Liver (tissue), 9 donors: ENCODE results near the gene RNLS. TPM values are rescaled to one million over a fixed set of nuclear protein-coding genes. Genes with fewer than 3 reads are reported as not detected.

Experiments
- DNase-seq: peaks from one replicate; pipeline ENCODE4 v3.0.0-alpha.2; 2017; ENCODE audit warnings: low spot score
- H3K27ac ChIP-seq, 2 donors: one replicate each; pipeline ENCODE4 v1.7.0; 2013; ENCODE audit warnings: inconsistent platforms in 2 of 2, low read length in 2 of 2, control low read depth in 1 of 2, low read depth in 1 of 2, mild to moderate bottlenecking in 1 of 2
- H3K27me3 ChIP-seq, 4 donors: one replicate each; pipeline versions ENCODE4 v1.6.1 to v1.7.0; 2013; ENCODE audit warnings: low read length in 3 of 4, inconsistent platforms in 1 of 4, mild to moderate bottlenecking in 1 of 4, moderate library complexity in 1 of 4; ENCODE audit not compliant: control insufficient read depth in 4 of 4, insufficient read depth in 4 of 4
- H3K36me3 ChIP-seq, 4 donors: one replicate each; pipeline versions ENCODE4 v1.6.1 to v1.7.0; 2013; ENCODE audit warnings: low read length in 3 of 4, mild to moderate bottlenecking in 3 of 4, low read depth in 1 of 4, moderate library complexity in 1 of 4; ENCODE audit not compliant: control insufficient read depth in 4 of 4, insufficient read depth in 3 of 4
- H3K4me1 ChIP-seq, 4 donors: one replicate each; pipeline versions ENCODE4 v1.6.1 to v1.7.0; 2013; ENCODE audit warnings: low read length in 3 of 4, mild to moderate bottlenecking in 3 of 4, moderate library complexity in 1 of 4; ENCODE audit not compliant: control insufficient read depth in 4 of 4, insufficient read depth in 4 of 4
- H3K4me3 ChIP-seq, 3 donors: one replicate each; pipeline versions ENCODE4 v1.6.1 to v1.7.0; 2013; ENCODE audit warnings: low read length in 3 of 3, control low read depth in 1 of 3, low read depth in 1 of 3, mild to moderate bottlenecking in 1 of 3
- H3K9ac ChIP-seq, 2 donors: one replicate each; pipeline ENCODE4 v1.7.0; 2013; ENCODE audit warnings: low read length in 2 of 2, mild to moderate bottlenecking in 2 of 2, moderate library complexity in 2 of 2, control low read depth in 1 of 2, low read depth in 1 of 2
- H3K9me3 ChIP-seq, 4 donors: one replicate each; pipeline versions ENCODE4 v1.6.1 to v1.7.0; 2013; ENCODE audit warnings: low read length in 3 of 4; ENCODE audit not compliant: control insufficient read depth in 4 of 4
- EGR1 ChIP-seq, 2 donors: IDR thresholded peaks; 2 replicates each; pipeline ENCODE4 v1.6.1; 2016 to 2018; ENCODE audit warnings: antibody characterized with exemption in 2 of 2, low read depth in 2 of 2
- FOXA1 ChIP-seq: IDR thresholded peaks from 2 replicates; pipeline ENCODE4 v1.6.1; 2016; ENCODE audit warnings: antibody characterized with exemption
- FOXA2 ChIP-seq: IDR thresholded peaks from 2 replicates; pipeline ENCODE4 v1.6.1; 2016; ENCODE audit warnings: antibody characterized with exemption
- GABPA ChIP-seq, 2 donors: IDR thresholded peaks in 1 of 2; conservative IDR thresholded peaks in 1 of 2; 2 replicates each; pipeline ENCODE4 v1.6.1; 2016; ENCODE audit warnings: antibody characterized with exemption in 2 of 2, mild to moderate bottlenecking in 1 of 2, moderate library complexity in 1 of 2
- HNF4A ChIP-seq, 2 donors: conservative IDR thresholded peaks; 2 replicates each; pipeline ENCODE4 v1.6.1; 2016; ENCODE audit warnings: antibody characterized with exemption in 2 of 2, mild to moderate bottlenecking in 2 of 2
- HNF4G ChIP-seq: IDR thresholded peaks from 2 replicates; pipeline ENCODE4 v1.6.1; 2016; ENCODE audit warnings: antibody characterized with exemption
- JUND ChIP-seq, 2 donors: IDR thresholded peaks; 2 replicates each; pipeline ENCODE4 v1.6.1; 2016; ENCODE audit warnings: antibody characterized with exemption in 2 of 2
- NR2F2 ChIP-seq: IDR thresholded peaks from 2 replicates; pipeline ENCODE4 v1.6.1; 2016; ENCODE audit warnings: antibody characterized with exemption
- RAD21 ChIP-seq, 2 donors: IDR thresholded peaks; 2 replicates each; pipeline ENCODE4 v1.6.1; 2016; ENCODE audit warnings: antibody characterized with exemption in 2 of 2, mild to moderate bottlenecking in 2 of 2
- RXRA ChIP-seq, 2 donors: IDR thresholded peaks; 2 replicates each; pipeline ENCODE4 v1.6.1; 2017 to 2018; ENCODE audit warnings: antibody characterized with exemption in 2 of 2, mild to moderate bottlenecking in 1 of 2
- SP1 ChIP-seq: IDR thresholded peaks from 2 replicates; pipeline ENCODE4 v1.6.1; 2018; ENCODE audit warnings: antibody characterized with exemption, mild to moderate bottlenecking
- TAF1 ChIP-seq: conservative IDR thresholded peaks from 2 replicates; pipeline ENCODE4 v1.6.1; 2016; ENCODE audit warnings: antibody characterized with exemption, mild to moderate bottlenecking
- YY1 ChIP-seq: IDR thresholded peaks from 2 replicates; pipeline ENCODE4 v1.6.1; 2016; ENCODE audit warnings: antibody characterized with exemption, mild to moderate bottlenecking
- WGBS: extraction: QIAGEN DNeasy Blood & Tissue Kit; methylation state at CpG from one replicate; pipeline ENCODE4 v1.1.7; 2013; 5-methylcytosine and 5-hydroxymethylcytosine counted together
- polyA plus RNA-seq, 2 donors: library from polyadenylated mRNA; stranded (reverse) in 1 of 2; unstranded in 1 of 2; fragments of 200-250 nt in 1 of 2; fragments of >200 nt in 1 of 2; fragmentation: Nextera tagmentation in 1 of 2; extraction: Ambion mirVana in 1 of 2; gene quantifications; one replicate each; pipeline versions ENCODE4 v1.2.1 to v1.2.3, GENCODE V29; 2013 to 2015
- total RNA-seq, 2 donors: library from RNA; depleted of rRNA; stranded (reverse); fragments of >200 nt; gene quantifications; one replicate each; pipeline ENCODE4 v1.2.3, GENCODE V29; 2014
- TF ChIP-seq, protein P1 (sequence below): fragments of 150-350 bp; IDR thresholded peaks from 2 replicates; pipeline ENCODE4 v1.5.1; 2017; ENCODE audit warnings: improper control_type of control experiment, low read depth, low read length; ENCODE audit not compliant: missing input control
- TF ChIP-seq, protein P2 (sequence below): IDR thresholded peaks from 2 replicates; pipeline ENCODE4 v1.6.1; 2016; ENCODE audit warnings: antibody characterized with exemption, mild to moderate bottlenecking
- TF ChIP-seq, protein P3 (sequence below): IDR thresholded peaks from 2 replicates; pipeline ENCODE4 v1.6.1; 2016; ENCODE audit warnings: antibody characterized with exemption
- TF ChIP-seq, protein P4 (sequence below): IDR thresholded peaks from 2 replicates; pipeline ENCODE4 v1.6.1; 2016; ENCODE audit warnings: antibody characterized with exemption
- donor health status: healthy.
- donor health status: healthy.
- donor health status: healthy.
- donor health status: healthy.
- donor health status: healthy.

RNLS gene
- total and polyA plus RNA-seq, 4 donors: 4.1 to 12.4 (median 7.5) TPM

DNA sequence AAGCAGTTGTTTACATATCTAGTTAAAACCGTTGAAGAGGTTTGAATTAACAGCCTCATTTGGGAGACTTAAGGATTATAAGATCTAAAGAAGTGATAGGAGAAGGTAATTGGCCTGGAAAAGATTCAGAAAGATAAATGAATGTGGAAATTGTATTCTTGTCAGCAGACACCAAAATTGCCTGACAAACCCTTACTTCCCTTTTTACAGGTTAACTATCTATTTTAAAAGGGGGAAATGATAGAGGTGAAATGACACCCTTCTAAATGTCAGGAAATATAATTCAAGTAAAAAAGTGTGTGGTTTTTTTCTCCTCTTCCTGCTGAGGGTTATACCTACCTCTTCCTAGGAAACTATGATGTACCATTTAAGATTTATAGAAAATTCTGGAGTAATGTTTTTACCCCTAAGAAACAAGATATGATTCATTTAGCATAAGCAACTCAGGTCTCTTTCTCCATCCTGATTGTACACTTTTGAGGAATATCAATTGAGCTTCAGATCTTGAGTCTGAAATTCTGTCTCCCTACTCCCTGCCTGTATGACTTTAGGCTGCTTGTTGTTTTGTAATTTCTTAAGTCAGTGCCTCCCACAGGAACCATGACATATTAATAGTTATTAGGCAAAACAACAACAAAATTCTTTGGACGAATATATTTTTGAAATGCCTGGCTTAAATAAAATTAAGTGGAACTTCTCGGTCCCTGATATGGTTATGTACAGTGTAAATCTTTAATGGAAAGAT, 250.4 kb downstream of the RNLS start:
- no peaks in the 10 kb centered on the region for H3K9me3 ChIP-seq
- no peak overlapping the region for H3K4me3 ChIP-seq
- H3K27ac ChIP-seq: no peak overlapping the region
- no peak for TF ChIP-seq RAD21 (IDR thresholded peaks at IDR 0.05)
- TF ChIP-seq GABPA (IDR thresholded peaks at IDR 0.05 in 1 of 2, conservative IDR thresholded peaks at IDR 0.05 in 1 of 2): no peak
- no peak for TF ChIP-seq RXRA (IDR thresholded peaks at IDR 0.05)
- no peak for TF ChIP-seq TAF1
- TF ChIP-seq EGR1 (IDR thresholded peaks at IDR 0.05; ENCODE audit: low read depth in 2 of 2): no peak
- H3K4me1 ChIP-seq: no peaks in the 10 kb centered on the region
- H3K9ac ChIP-seq: no peak overlapping the region
- no peaks in the 10 kb centered on the region for H3K36me3 ChIP-seq
- no peak for DNase-seq
- H3K27me3 ChIP-seq: no peaks in the 10 kb centered on the region
- WGBS: 87% methylated on average over 3 of the region's 3 CpGs

DNA sequence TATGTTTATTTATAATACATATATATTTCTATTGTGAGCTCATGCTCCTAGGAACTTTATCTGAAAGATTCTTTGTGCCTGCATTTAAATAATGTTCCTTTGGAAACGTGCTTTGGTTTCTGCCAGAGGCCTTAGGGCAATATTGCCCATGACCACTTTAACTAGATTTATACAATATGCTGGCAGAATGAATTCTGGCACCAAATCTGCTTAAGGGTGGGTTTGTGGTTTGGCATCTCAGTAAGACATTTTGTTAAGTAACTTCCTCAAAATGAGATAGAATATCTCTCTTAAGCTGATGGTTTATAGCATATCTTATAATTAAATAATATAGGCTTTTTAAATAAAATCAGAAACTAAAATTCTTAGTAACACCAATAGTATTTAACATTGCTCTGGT, 252.9 kb downstream of the RNLS start:
- 77% methylated on average over 1 of the region's 1 CpG for WGBS
- H3K27ac ChIP-seq: no peak overlapping the region
- no peaks in the 10 kb centered on the region for H3K9me3 ChIP-seq
- DNase-seq: no peak
- peaks cover 0 to 3% (median 1%) of the 10 kb centered on the region in 4 donors for H3K4me1 ChIP-seq
- TF ChIP-seq HNF4G: no peak
- TF ChIP-seq JUND (IDR thresholded peaks at IDR 0.05): no peak
- no peak for TF ChIP-seq SP1
- TF ChIP-seq YY1: no peak
- TF ChIP-seq GABPA (IDR thresholded peaks at IDR 0.05 in 1 of 2, conservative IDR thresholded peaks at IDR 0.05 in 1 of 2): no peak
- TF ChIP-seq HNF4A (conservative IDR thresholded peaks at IDR 0.05): no peak
- no peak for TF ChIP-seq NR2F2
- TF ChIP-seq, protein P1, sequence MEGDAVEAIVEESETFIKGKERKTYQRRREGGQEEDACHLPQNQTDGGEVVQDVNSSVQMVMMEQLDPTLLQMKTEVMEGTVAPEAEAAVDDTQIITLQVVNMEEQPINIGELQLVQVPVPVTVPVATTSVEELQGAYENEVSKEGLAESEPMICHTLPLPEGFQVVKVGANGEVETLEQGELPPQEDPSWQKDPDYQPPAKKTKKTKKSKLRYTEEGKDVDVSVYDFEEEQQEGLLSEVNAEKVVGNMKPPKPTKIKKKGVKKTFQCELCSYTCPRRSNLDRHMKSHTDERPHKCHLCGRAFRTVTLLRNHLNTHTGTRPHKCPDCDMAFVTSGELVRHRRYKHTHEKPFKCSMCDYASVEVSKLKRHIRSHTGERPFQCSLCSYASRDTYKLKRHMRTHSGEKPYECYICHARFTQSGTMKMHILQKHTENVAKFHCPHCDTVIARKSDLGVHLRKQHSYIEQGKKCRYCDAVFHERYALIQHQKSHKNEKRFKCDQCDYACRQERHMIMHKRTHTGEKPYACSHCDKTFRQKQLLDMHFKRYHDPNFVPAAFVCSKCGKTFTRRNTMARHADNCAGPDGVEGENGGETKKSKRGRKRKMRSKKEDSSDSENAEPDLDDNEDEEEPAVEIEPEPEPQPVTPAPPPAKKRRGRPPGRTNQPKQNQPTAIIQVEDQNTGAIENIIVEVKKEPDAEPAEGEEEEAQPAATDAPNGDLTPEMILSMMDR: no peak
- TF ChIP-seq, protein P2, sequence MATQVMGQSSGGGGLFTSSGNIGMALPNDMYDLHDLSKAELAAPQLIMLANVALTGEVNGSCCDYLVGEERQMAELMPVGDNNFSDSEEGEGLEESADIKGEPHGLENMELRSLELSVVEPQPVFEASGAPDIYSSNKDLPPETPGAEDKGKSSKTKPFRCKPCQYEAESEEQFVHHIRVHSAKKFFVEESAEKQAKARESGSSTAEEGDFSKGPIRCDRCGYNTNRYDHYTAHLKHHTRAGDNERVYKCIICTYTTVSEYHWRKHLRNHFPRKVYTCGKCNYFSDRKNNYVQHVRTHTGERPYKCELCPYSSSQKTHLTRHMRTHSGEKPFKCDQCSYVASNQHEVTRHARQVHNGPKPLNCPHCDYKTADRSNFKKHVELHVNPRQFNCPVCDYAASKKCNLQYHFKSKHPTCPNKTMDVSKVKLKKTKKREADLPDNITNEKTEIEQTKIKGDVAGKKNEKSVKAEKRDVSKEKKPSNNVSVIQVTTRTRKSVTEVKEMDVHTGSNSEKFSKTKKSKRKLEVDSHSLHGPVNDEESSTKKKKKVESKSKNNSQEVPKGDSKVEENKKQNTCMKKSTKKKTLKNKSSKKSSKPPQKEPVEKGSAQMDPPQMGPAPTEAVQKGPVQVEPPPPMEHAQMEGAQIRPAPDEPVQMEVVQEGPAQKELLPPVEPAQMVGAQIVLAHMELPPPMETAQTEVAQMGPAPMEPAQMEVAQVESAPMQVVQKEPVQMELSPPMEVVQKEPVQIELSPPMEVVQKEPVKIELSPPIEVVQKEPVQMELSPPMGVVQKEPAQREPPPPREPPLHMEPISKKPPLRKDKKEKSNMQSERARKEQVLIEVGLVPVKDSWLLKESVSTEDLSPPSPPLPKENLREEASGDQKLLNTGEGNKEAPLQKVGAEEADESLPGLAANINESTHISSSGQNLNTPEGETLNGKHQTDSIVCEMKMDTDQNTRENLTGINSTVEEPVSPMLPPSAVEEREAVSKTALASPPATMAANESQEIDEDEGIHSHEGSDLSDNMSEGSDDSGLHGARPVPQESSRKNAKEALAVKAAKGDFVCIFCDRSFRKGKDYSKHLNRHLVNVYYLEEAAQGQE: no peak
- TF ChIP-seq, protein P3, sequence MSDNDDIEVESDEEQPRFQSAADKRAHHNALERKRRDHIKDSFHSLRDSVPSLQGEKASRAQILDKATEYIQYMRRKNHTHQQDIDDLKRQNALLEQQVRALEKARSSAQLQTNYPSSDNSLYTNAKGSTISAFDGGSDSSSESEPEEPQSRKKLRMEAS: no peak
- no peak for TF ChIP-seq FOXA2
- no peak for TF ChIP-seq FOXA1
- no peak for TF ChIP-seq RAD21 (IDR thresholded peaks at IDR 0.05)
- TF ChIP-seq, protein P4, sequence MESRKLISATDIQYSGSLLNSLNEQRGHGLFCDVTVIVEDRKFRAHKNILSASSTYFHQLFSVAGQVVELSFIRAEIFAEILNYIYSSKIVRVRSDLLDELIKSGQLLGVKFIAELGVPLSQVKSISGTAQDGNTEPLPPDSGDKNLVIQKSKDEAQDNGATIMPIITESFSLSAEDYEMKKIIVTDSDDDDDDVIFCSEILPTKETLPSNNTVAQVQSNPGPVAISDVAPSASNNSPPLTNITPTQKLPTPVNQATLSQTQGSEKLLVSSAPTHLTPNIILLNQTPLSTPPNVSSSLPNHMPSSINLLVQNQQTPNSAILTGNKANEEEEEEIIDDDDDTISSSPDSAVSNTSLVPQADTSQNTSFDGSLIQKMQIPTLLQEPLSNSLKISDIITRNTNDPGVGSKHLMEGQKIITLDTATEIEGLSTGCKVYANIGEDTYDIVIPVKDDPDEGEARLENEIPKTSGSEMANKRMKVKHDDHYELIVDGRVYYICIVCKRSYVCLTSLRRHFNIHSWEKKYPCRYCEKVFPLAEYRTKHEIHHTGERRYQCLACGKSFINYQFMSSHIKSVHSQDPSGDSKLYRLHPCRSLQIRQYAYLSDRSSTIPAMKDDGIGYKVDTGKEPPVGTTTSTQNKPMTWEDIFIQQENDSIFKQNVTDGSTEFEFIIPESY: no peak
- H3K27me3 ChIP-seq: no peaks in the 10 kb centered on the region
- no peaks in the 10 kb centered on the region for H3K36me3 ChIP-seq
- no peak overlapping the region for H3K9ac ChIP-seq
- no peak overlapping the region for H3K4me3 ChIP-seq
